Mucosa of descending colon (tissue), 3 donors: ENCODE data around the gene NLRX1. TPM values are rescaled to one million over a fixed set of nuclear protein-coding genes. Genes with fewer than 3 reads are reported as not detected.

Source experiments
- ATAC-seq: fragments of 200-7000 bp; cut with Tn5 transposase; one replicate; pipeline ENCODE4 v1.9.1; 2020; ENCODE audit warnings: mild to moderate bottlenecking, moderate library complexity
- DNase-seq, 3 donors: peaks; one replicate each; pipeline ENCODE4 v3.0.0-alpha.2; 2020
- H3K36me3 ChIP-seq: fragments of 200-600 bp; one replicate; pipeline ENCODE4 v1.8.0; 2021; ENCODE audit warnings: low read depth, mild to moderate bottlenecking
- H3K4me1 ChIP-seq: fragments of 200-600 bp; one replicate; pipeline ENCODE4 v1.8.0; 2021; ENCODE audit warnings: low read depth, mild to moderate bottlenecking
- H3K4me3 ChIP-seq: fragments of 200-600 bp; one replicate; pipeline ENCODE4 v1.8.0; 2021; ENCODE audit warnings: mild to moderate bottlenecking
- H3K9me3 ChIP-seq: fragments of 200-600 bp; one replicate; pipeline ENCODE4 v1.8.0; 2021; ENCODE audit warnings: mild to moderate bottlenecking
- CTCF ChIP-seq: fragments of 200-600 bp; IDR thresholded peaks from one replicate; pipeline ENCODE4 v1.8.0; 2022; ENCODE audit warnings: antibody characterized with exemption, mild to moderate bottlenecking
- intact Hi-C, 2 donors: fragments of 100-400 bp; cut with DNase I in 1 of 2; cut with micrococcal nuclease in 1 of 2; formaldehyde crosslinking; loops; one replicate each; pipeline versions ENCODE4 v1.11.0 to v1.11.1; 2022; cut with DNase I, micrococcal nuclease
- total RNA-seq, 3 donors: library from RNA; stranded (reverse); fragmentation: NEBNext Ultra II Directional in 2 of 3; extraction: Animal tissue kit (Norgen Biotek cat#: 25700) in 2 of 3; gene quantifications; one replicate each; pipeline versions ENCODE4 v1.2.1 to v1.2.4, GENCODE V29; 2021 to 2023
- donor health status: DM: no; HTN: no; CAD: no; lungs with moderate emphysema.
- donor health status: DM: no; HTN: no; CAD: no.
- donor health status: DM: no; HTN: yes; CAD: no.

The NLRX1 gene
- total RNA-seq, 3 donors from 2014 or later: 14.1 to 19.3 (median 16.3) TPM

GRCh38 chr11:119149786-119150275 is 18.7 kb upstream of the NLRX1 start:
- no peak for ATAC-seq

GRCh38 chr11:119152043-119152442 is 16.5 kb upstream of the NLRX1 start:
- no peak overlapping the region for H3K4me3 ChIP-seq

More at GRCh38 chr11:119149786-119150275, 18.7 kb upstream of the NLRX1 start:
- no peak for TF ChIP-seq CTCF
- H3K9me3 ChIP-seq: no peaks in the 10 kb centered on the region
- no peak overlapping the region for H3K4me3 ChIP-seq
- intact Hi-C loops: no loop called here
- DNase-seq: no peak
- H3K36me3 ChIP-seq: no peaks in the 10 kb centered on the region
- peaks cover 11% of the 10 kb centered on the region for H3K4me1 ChIP-seq

GRCh38 chr11:119152604-119153003 is 15.9 kb upstream of the NLRX1 start:
- Histone ChIP-seq H3K4me3 (no peak overlapping the region), H3K9me3 (no peaks in the 10 kb centered on the region), H3K36me3 (no peaks in the 10 kb centered on the region), H3K4me1 (peaks cover 9% of the 10 kb centered on the region)
- DNase-seq (no peak), ATAC-seq (no peak)
- no peak for TF ChIP-seq CTCF
- intact Hi-C loops: no loop called here

More at GRCh38 chr11:119152043-119152442, 16.5 kb upstream of the NLRX1 start:
- intact Hi-C loops: no loop called here
- no peak for TF ChIP-seq CTCF
- DNase-seq (peak in 1 of 3 donors; percentile 17), ATAC-seq (no peak)
- H3K36me3 ChIP-seq: no peaks in the 10 kb centered on the region
- H3K9me3 ChIP-seq: no peaks in the 10 kb centered on the region
- peaks cover 9% of the 10 kb centered on the region for H3K4me1 ChIP-seq

- no peak overlapping the region for H3K4me3 ChIP-seq
- no peaks in the 10 kb centered on the region for H3K9me3 ChIP-seq
- no peaks in the 10 kb centered on the region for H3K36me3 ChIP-seq
- intact Hi-C loops: no loop called here
- DNase-seq (peak in 1 of 3 donors; percentile 1), ATAC-seq (no peak)
- TF ChIP-seq CTCF: no peak
- H3K4me1 ChIP-seq: peaks cover 9% of the 10 kb centered on the region
Observed at GRCh38 chr11:119153049-119153818, 15.3 kb upstream of the NLRX1 start.

GRCh38 chr11:119154178-119154577 is 14.3 kb upstream of the NLRX1 start:
- intact Hi-C loops: no loop called here
- Histone ChIP-seq H3K4me1 (peaks cover 6% of the 10 kb centered on the region), H3K36me3 (no peaks in the 10 kb centered on the region), H3K4me3 (no peak overlapping the region), H3K9me3 (no peaks in the 10 kb centered on the region)
- ATAC-seq (no peak), DNase-seq (no peak)
- TF ChIP-seq CTCF: no peak
